Activated T-helper 17 cell treated with anti-CD3 and anti-CD28 coated beads, Interleukin-2, amount 50 U/mL, for 72 hours (primary cell): Measurements from ENCODE around the gene FADS3. TPM values are rescaled to one million over a fixed set of nuclear protein-coding genes. Genes with fewer than 3 reads are reported as not detected.

Source experiments
- ATAC-seq: fragments of 150-1000 bp; cut with Tn5 transposase; replicated peaks from 2 replicates; pipeline ENCODE4 v1.10.0; 2021; ENCODE audit warnings: mild to moderate bottlenecking, moderate library complexity
- H3K27ac Mint-ChIP-seq: one replicate; pipeline ENCODE4 v1.8.0; 2022; ENCODE audit warnings: mixed read lengths
- H3K27me3 Mint-ChIP-seq: one replicate; pipeline ENCODE4 v1.8.0; 2022; ENCODE audit warnings: mixed read lengths
- H3K36me3 Mint-ChIP-seq: one replicate; pipeline ENCODE4 v1.8.0; 2022; ENCODE audit warnings: low read depth, mild to moderate bottlenecking, mixed read lengths
- H3K4me1 Mint-ChIP-seq: one replicate; pipeline ENCODE4 v1.8.0; 2022; ENCODE audit warnings: mixed read lengths
- H3K4me3 Mint-ChIP-seq: one replicate; pipeline ENCODE4 v1.8.0; 2022; ENCODE audit warnings: mild to moderate bottlenecking, mixed read lengths
- H3K9me3 Mint-ChIP-seq: one replicate; pipeline ENCODE4 v1.8.0; 2022; ENCODE audit warnings: mixed read lengths
- total RNA-seq, 2 donors: library from RNA; stranded (reverse); gene quantifications; one replicate each; pipeline ENCODE4 v1.2.3, GENCODE V29; 2022

FADS3 gene
- total RNA-seq, 2 donors from 2014 or later, result 3.6 to 24.7 TPM

GRCh38 chr11:61869708-61870451, 21.5 kb downstream of the FADS3 start:
- Mint-ChIP-seq H3K27me3 (no peaks in the 10 kb centered on the region), H3K27ac (no peak overlapping the region), H3K4me3 (no peak overlapping the region)

GRCh38 chr11:61869429-61869707, 22.0 kb downstream of the FADS3 start:
- no peak overlapping the region for H3K4me3 Mint-ChIP-seq
- H3K36me3 Mint-ChIP-seq, result peaks cover 8% of the 10 kb centered on the region
- peaks cover 7% of the 10 kb centered on the region for H3K4me1 Mint-ChIP-seq
- no peaks in the 10 kb centered on the region for H3K27me3 Mint-ChIP-seq
- no peak overlapping the region for H3K27ac Mint-ChIP-seq
- no peaks in the 10 kb centered on the region for H3K9me3 Mint-ChIP-seq
- ATAC-seq, result no peak

More at GRCh38 chr11:61869708-61870451, 21.5 kb downstream of the FADS3 start:
- H3K4me1 Mint-ChIP-seq, result peaks cover 7% of the 10 kb centered on the region
- H3K36me3 Mint-ChIP-seq, result peaks cover 4% of the 10 kb centered on the region
- no peak for ATAC-seq
- no peaks in the 10 kb centered on the region for H3K9me3 Mint-ChIP-seq

GRCh38 chr11:61868571-61869428, 22.5 kb downstream of the FADS3 start:
- Mint-ChIP-seq H3K4me3 (no peak overlapping the region), H3K27ac (no peak overlapping the region), H3K27me3 (no peaks in the 10 kb centered on the region), H3K36me3 (peaks cover 8% of the 10 kb centered on the region), H3K9me3 (no peaks in the 10 kb centered on the region), H3K4me1 (peaks cover 7% of the 10 kb centered on the region)
- ATAC-seq, result no peak

GRCh38 chr11:61866958-61867343, 24.4 kb downstream of the FADS3 start:
- no peaks in the 10 kb centered on the region for H3K9me3 Mint-ChIP-seq
- peaks cover 10% of the 10 kb centered on the region for H3K36me3 Mint-ChIP-seq
- H3K4me3 Mint-ChIP-seq, result no peak overlapping the region
- ATAC-seq, result no peak
- H3K27me3 Mint-ChIP-seq, result no peaks in the 10 kb centered on the region
- peaks cover 7% of the 10 kb centered on the region for H3K4me1 Mint-ChIP-seq
- no peak overlapping the region for H3K27ac Mint-ChIP-seq

GRCh38 chr11:61866231-61866957, 25.0 kb downstream of the FADS3 start:
- no peak overlapping the region for H3K27ac Mint-ChIP-seq

GRCh38 chr11:61864814-61865775, 26.2 kb downstream of the FADS3 start:
- H3K4me1 Mint-ChIP-seq, result no peaks in the 10 kb centered on the region
- H3K27me3 Mint-ChIP-seq, result no peaks in the 10 kb centered on the region
- peaks cover 25% of the 10 kb centered on the region for H3K36me3 Mint-ChIP-seq
- no peak overlapping the region for H3K27ac Mint-ChIP-seq
- no peaks in the 10 kb centered on the region for H3K9me3 Mint-ChIP-seq
- H3K4me3 Mint-ChIP-seq, result no peak overlapping the region
- ATAC-seq, result no peak

More at GRCh38 chr11:61866231-61866957, 25.0 kb downstream of the FADS3 start:
- Mint-ChIP-seq H3K27me3 (no peaks in the 10 kb centered on the region), H3K36me3 (peaks cover 16% of the 10 kb centered on the region), H3K4me3 (no peak overlapping the region), H3K4me1 (peaks cover 7% of the 10 kb centered on the region), H3K9me3 (no peaks in the 10 kb centered on the region)
- no peak for ATAC-seq

- no peaks in the 10 kb centered on the region for H3K9me3 Mint-ChIP-seq
- no peaks in the 10 kb centered on the region for H3K27me3 Mint-ChIP-seq
- no peak for ATAC-seq
- H3K36me3 Mint-ChIP-seq, result peaks cover 39% of the 10 kb centered on the region
- no peaks in the 10 kb centered on the region for H3K4me1 Mint-ChIP-seq
- H3K27ac Mint-ChIP-seq, result no peak overlapping the region
- H3K4me3 Mint-ChIP-seq, result no peak overlapping the region
These were observed 27.7 kb downstream of the FADS3 start for GRCh38 chr11:61863548-61864081.

- Mint-ChIP-seq H3K27me3 (no peaks in the 10 kb centered on the region), H3K4me3 (no peak overlapping the region), H3K36me3 (peaks cover 43% of the 10 kb centered on the region), H3K27ac (no peak overlapping the region), H3K9me3 (no peaks in the 10 kb centered on the region), H3K4me1 (no peaks in the 10 kb centered on the region)
- no peak for ATAC-seq
These were observed 28.4 kb downstream of the FADS3 start for GRCh38 chr11:61862714-61863547.

GRCh38 chr11:61861634-61862033, 29.7 kb downstream of the FADS3 start:
- H3K4me3 Mint-ChIP-seq, result no peak overlapping the region
- ATAC-seq, result no peak
- H3K27ac Mint-ChIP-seq, result no peak overlapping the region
- H3K27me3 Mint-ChIP-seq, result no peaks in the 10 kb centered on the region
- H3K4me1 Mint-ChIP-seq, result no peaks in the 10 kb centered on the region
- H3K36me3 Mint-ChIP-seq, result peaks cover 43% of the 10 kb centered on the region
- no peaks in the 10 kb centered on the region for H3K9me3 Mint-ChIP-seq

- H3K36me3 Mint-ChIP-seq, result peaks cover 43% of the 10 kb centered on the region
These were observed 31.1 kb downstream of the FADS3 start for GRCh38 chr11:61860054-61860903.

GRCh38 chr11:61855939-61856680, 35.2 kb downstream of the FADS3 start:
- no peak for ATAC-seq
- Mint-ChIP-seq H3K9me3 (no peaks in the 10 kb centered on the region), H3K27me3 (no peaks in the 10 kb centered on the region), H3K4me1 (no peaks in the 10 kb centered on the region), H3K27ac (no peak overlapping the region), H3K4me3 (no peak overlapping the region), H3K36me3 (peaks cover 43% of the 10 kb centered on the region)

More at GRCh38 chr11:61860054-61860903, 31.1 kb downstream of the FADS3 start:
- Mint-ChIP-seq H3K27ac (no peak overlapping the region), H3K4me1 (no peaks in the 10 kb centered on the region), H3K27me3 (no peaks in the 10 kb centered on the region), H3K9me3 (no peaks in the 10 kb centered on the region), H3K4me3 (no peak overlapping the region)
- no peak for ATAC-seq
